ENCODE measurements around the gene CSNK1G3.
A peak's percentile ranks its signal among the peaks of the same experiment; 100 is the strongest.
"Not testable (repeated sequence)": the region's sequence is repeated elsewhere in the genome, so short reads cannot be mapped to it uniquely, and the experiment has no call there.

The CSNK1G3 gene

DNA sequence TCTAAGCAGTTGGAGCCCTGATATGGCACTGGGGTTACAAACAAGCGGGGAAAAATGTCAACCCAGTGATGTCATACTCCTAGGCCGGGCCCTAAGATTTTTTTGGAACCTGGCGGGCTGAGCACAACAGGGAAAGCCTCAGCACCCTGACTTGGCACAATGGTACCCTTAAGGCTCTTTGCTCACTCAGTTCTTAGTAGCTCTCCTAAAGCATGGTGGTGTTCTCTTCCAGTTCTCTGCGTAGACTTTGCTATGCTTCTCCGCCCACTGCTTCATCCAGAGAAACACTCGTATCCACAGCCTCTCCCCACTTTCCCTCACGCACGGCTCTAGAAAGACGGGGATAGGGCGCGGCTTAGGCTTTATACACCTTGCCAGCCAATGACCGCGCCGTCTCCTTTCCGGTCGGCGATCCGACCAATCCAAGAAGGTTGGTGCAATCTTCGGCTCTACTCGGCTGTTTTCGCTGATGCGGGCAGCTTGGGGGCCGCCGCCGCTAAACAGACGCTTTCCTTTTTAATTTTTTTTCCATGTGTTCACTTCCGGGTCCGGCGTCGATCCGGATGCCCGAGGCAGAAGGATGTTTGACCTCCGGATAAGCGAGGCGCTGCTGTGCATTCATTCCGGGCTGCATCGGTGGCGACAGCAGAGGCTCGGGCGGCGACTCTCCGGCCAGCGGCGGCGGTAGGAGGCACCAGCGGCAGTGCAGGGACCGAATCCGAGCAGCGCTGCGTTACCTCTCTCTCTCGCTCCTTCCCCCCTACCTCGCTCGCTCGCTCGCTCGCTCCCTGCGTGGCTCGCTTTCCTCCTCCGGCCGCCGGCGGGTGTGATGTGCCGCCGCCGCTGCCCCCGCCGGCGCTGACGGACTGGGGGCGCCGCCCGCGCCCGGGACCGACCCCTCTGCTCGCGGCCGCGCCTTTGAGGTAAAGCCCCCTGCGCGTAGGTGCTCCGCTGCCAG, at the start of gene CSNK1G3:
CSNK1G3 (plus strand) TSS at position 530 of the 958 bp plus-strand sequence. CDS start 33,487 bp downstream, outside the sequence.
- Histone ChIP-seq H3K9me3 (ENCODE audit: severe bottlenecking) (no peaks in the 10 kb centered on the region), H3K4me3 (ENCODE audit: severe bottlenecking) (peak within 1 kb of the TSS; percentile 82), H3K27ac (ENCODE audit: poor library complexity, severe bottlenecking) (peak within 1 kb of the TSS; percentile 80), H3K4me1 (ENCODE audit: insufficient read depth, poor library complexity, severe bottlenecking) (peaks cover 19% of the 10 kb centered on the region), H3K27me3 (ENCODE audit: insufficient read depth, poor library complexity, severe bottlenecking) (no peaks in the 10 kb centered on the region), H3K36me3 (ENCODE audit: low read depth) (no peaks in the 10 kb centered on the region)
- ATAC-seq (ENCODE audit: low read depth): peak; percentile 93
- TF ChIP-seq, protein P1, sequence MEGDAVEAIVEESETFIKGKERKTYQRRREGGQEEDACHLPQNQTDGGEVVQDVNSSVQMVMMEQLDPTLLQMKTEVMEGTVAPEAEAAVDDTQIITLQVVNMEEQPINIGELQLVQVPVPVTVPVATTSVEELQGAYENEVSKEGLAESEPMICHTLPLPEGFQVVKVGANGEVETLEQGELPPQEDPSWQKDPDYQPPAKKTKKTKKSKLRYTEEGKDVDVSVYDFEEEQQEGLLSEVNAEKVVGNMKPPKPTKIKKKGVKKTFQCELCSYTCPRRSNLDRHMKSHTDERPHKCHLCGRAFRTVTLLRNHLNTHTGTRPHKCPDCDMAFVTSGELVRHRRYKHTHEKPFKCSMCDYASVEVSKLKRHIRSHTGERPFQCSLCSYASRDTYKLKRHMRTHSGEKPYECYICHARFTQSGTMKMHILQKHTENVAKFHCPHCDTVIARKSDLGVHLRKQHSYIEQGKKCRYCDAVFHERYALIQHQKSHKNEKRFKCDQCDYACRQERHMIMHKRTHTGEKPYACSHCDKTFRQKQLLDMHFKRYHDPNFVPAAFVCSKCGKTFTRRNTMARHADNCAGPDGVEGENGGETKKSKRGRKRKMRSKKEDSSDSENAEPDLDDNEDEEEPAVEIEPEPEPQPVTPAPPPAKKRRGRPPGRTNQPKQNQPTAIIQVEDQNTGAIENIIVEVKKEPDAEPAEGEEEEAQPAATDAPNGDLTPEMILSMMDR (IDR thresholded peaks at IDR 0.05; ENCODE audit: poor library complexity, severe bottlenecking): no peak
- DNase-seq (ENCODE audit: low spot score): peak; percentile 99

DNA sequence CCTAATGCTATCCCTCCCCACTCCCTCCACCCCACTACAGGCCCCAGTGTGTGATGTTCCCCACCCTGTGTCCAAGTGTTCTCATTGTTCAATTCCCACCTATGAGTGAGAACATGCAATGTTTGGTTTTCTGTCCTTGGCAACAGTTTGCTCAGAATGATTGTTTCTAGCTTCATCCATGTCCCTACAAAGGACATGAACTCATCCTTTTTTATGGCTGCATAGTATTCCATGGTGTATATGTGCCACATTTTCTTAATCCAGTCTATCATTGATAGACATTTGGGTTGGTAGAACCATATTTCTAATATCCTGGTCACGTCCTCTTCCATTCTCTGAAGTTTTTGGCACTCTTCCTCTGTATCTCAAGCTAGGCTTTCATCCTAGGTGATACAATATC, 45.1 kb upstream of the CSNK1G3 start:
- H3K4me1 ChIP-seq (ENCODE audit: insufficient read depth, poor library complexity, severe bottlenecking); H3K27ac ChIP-seq (ENCODE audit: poor library complexity, severe bottlenecking); DNase-seq (ENCODE audit: low spot score); H3K27me3 ChIP-seq (ENCODE audit: insufficient read depth, poor library complexity, severe bottlenecking); H3K4me3 ChIP-seq (ENCODE audit: severe bottlenecking); ATAC-seq (ENCODE audit: low read depth); H3K9me3 ChIP-seq (ENCODE audit: severe bottlenecking); H3K36me3 ChIP-seq (ENCODE audit: low read depth): not testable (repeated sequence)

DNA sequence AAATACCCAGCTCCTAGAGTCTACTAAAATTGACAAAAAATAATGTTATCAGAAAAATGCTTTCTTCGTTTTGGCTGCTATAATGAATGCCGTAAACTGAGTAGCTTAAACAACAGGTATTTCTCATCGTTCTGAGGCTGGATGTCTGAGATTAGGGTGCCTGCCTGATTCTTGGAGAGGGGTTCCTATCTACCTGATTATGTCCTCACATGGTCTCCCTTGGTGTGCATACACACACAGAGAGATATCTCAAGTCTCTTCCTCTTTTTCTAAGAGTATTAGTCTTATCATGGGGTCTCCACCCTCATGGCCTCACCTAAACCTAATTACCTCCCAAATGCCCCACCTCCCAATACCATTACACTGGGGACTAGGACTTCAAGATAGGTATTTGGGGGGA, 40.6 kb upstream of the CSNK1G3 start:
- DNase-seq (ENCODE audit: low spot score) (no peak), ATAC-seq (ENCODE audit: low read depth) (no peak)
- Histone ChIP-seq H3K4me3 (ENCODE audit: severe bottlenecking) (no peak overlapping the region), H3K4me1 (ENCODE audit: insufficient read depth, poor library complexity, severe bottlenecking) (no peaks in the 10 kb centered on the region), H3K36me3 (ENCODE audit: low read depth) (no peaks in the 10 kb centered on the region), H3K9me3 (ENCODE audit: severe bottlenecking) (no peaks in the 10 kb centered on the region), H3K27ac (ENCODE audit: poor library complexity, severe bottlenecking) (no peak overlapping the region), H3K27me3 (ENCODE audit: insufficient read depth, poor library complexity, severe bottlenecking) (no peaks in the 10 kb centered on the region)
- TF ChIP-seq, protein P1 (IDR thresholded peaks at IDR 0.05; ENCODE audit: poor library complexity, severe bottlenecking): no peak

DNA sequence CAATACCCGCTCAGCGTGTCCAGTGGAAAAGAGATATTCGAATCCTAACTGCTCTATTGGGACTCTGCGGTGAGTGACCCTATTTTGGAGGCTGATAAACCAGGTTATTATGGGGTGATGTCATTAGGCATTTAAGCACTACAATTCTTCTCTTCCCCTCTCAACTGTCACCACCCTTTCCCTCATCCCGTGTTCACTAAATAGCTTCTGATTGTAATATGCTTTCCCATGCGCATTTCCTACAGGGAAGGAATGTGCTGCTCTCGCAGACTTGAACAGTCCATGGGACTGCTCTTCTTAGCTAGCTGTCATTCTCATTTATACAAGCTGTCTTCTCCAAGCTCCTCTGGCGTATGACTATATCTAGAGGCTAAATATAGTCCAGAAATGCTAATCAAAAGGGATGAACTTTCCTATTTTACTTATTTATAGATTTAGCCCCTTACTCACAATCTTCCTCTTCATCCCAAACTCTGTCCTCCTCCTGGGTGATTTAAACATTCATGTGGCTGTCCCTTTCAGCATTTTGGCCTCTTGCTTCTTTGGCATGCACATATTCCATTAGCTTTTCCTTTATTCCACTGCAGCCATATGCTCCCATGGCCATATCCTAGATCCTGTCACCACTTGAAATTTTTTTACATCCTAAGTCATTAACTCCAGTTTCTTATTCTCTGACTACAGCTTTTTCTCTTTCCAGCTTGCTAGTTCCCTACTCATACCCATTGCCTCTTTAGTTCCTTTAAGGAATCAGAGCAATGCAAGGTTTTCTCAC, 39.6 kb upstream of the CSNK1G3 start:
- Histone ChIP-seq H3K4me1 (ENCODE audit: insufficient read depth, poor library complexity, severe bottlenecking) (no peaks in the 10 kb centered on the region), H3K27me3 (ENCODE audit: insufficient read depth, poor library complexity, severe bottlenecking) (no peaks in the 10 kb centered on the region), H3K9me3 (ENCODE audit: severe bottlenecking) (no peaks in the 10 kb centered on the region), H3K36me3 (ENCODE audit: low read depth) (no peaks in the 10 kb centered on the region), H3K27ac (ENCODE audit: poor library complexity, severe bottlenecking) (no peak overlapping the region), H3K4me3 (ENCODE audit: severe bottlenecking) (no peak overlapping the region)
- TF ChIP-seq, protein P1 (IDR thresholded peaks at IDR 0.05; ENCODE audit: poor library complexity, severe bottlenecking): no peak
- ATAC-seq (ENCODE audit: low read depth): no peak
- DNase-seq (ENCODE audit: low spot score): no peak

DNA sequence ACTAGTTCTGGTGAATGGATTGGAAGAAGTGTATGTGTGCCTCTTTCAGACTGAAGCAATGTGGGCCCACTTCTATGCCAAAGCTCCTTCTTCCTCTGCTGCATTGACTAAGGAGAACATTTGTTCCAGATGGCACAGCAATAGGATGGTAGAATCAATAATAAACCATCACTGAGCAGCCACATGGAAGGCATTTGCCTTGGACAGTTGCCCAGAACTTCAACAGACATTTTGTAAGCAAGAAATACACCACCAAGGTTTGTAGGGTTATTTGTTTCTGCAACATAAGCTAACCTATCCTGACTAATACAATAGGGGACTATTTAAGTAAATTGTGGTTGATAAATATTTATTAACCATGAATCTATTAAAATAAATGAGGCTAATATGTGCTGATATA, 37.7 kb upstream of the CSNK1G3 start:
- no peak for DNase-seq (ENCODE audit: low spot score)
- TF ChIP-seq, protein P1 (IDR thresholded peaks at IDR 0.05; ENCODE audit: poor library complexity, severe bottlenecking): no peak
- no peaks in the 10 kb centered on the region for H3K27me3 ChIP-seq (ENCODE audit: insufficient read depth, poor library complexity, severe bottlenecking)

More for the DNA sequence above, 37.7 kb upstream of the CSNK1G3 start:
- Histone ChIP-seq H3K36me3 (ENCODE audit: low read depth) (no peaks in the 10 kb centered on the region), H3K9me3 (ENCODE audit: severe bottlenecking) (no peaks in the 10 kb centered on the region), H3K4me3 (ENCODE audit: severe bottlenecking) (no peak overlapping the region), H3K4me1 (ENCODE audit: insufficient read depth, poor library complexity, severe bottlenecking) (no peaks in the 10 kb centered on the region), H3K27ac (ENCODE audit: poor library complexity, severe bottlenecking) (no peak overlapping the region)
- no peak for ATAC-seq (ENCODE audit: low read depth)

Data from RWPE2 (cell line).